SK-N-MC (cell line): Measurements from ENCODE around the gene SH3PXD2B.
"Not testable (repeated sequence)": the region's sequence is repeated elsewhere in the genome, so short reads cannot be mapped to it uniquely, and the experiment has no call there.

Experiments used
- EZH2 ChIP-seq: fragments of 200-600 bp; sonication (generic); IDR thresholded peaks from one replicate; pipeline ENCODE4 v1.6.1; 2017; ENCODE audit warnings: antibody characterized with exemption
- POLR2AphosphoS5 ChIP-seq: IDR thresholded peaks from 2 replicates; pipeline ENCODE4 v1.6.1; 2012; ENCODE audit warnings: mild to moderate bottlenecking, low read depth, low read length, borderline replicate concordance

DNA sequence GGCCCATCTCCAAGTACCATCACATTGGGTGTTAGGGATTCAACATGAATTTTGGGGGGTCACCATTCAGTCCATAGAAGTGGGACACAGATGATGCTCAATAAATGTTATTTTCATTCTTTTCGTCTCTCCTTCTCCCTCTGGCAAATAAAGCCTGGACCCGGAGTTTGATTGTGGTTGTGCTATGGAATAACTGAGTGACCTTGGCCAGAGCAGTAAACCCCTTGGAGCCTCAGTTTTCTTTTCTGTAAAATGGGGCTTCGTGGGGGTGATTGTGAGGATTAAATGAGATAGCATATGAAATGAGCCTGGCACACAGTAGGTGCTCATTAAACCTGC lies 24.3 kb upstream of the SH3PXD2B start:
- not testable (repeated sequence) for TF ChIP-seq POLR2AphosphoS5, EZH2
